ENCODE data around the gene NAMPT.
"Not testable (repeated sequence)": the region's sequence is repeated elsewhere in the genome, so short reads cannot be mapped to it uniquely, and the experiment has no call there.

The NAMPT gene

GRCh38 chr7:106298631-106299030 lies 13.8 kb upstream of the NAMPT start:
- not testable (repeated sequence) for DNase-seq (ENCODE audit: low spot score)

- not testable (repeated sequence) for DNase-seq (ENCODE audit: low spot score)
Observed at GRCh38 chr7:106298155-106298554, 13.4 kb upstream of the NAMPT start.

GRCh38 chr7:106294334-106294733 lies 9.6 kb upstream of the NAMPT start:
- no peak for DNase-seq (ENCODE audit: low spot score)

GRCh38 chr7:106291247-106291646 lies 6.5 kb upstream of the NAMPT start:
- DNase-seq (ENCODE audit: low spot score) = no peak

GRCh38 chr7:106290319-106290718 lies 5.5 kb upstream of the NAMPT start:
- DNase-seq (ENCODE audit: low spot score) = no peak

GRCh38 chr7:106289848-106290247 lies 5.1 kb upstream of the NAMPT start:
- DNase-seq (ENCODE audit: low spot score) = no peak

- no peak for DNase-seq (ENCODE audit: low spot score)
Observed at GRCh38 chr7:106288263-106288662, 3.5 kb upstream of the NAMPT start.

- DNase-seq (ENCODE audit: low spot score) = no peak
Observed at GRCh38 chr7:106287786-106288185, 3.0 kb upstream of the NAMPT start.

- DNase-seq (ENCODE audit: low spot score) = no peak
Observed at GRCh38 chr7:106285855-106286492, 1.2 kb upstream of the NAMPT start.

- peak; percentile 91 for DNase-seq (ENCODE audit: low spot score)
Observed at GRCh38 chr7:106285051-106285854, 470 bp upstream of the NAMPT start.

- DNase-seq (ENCODE audit: low spot score) = no peak
Observed at GRCh38 chr7:106283831-106284713, 711 bp downstream of the NAMPT start.

GRCh38 chr7:106283501-106283830 lies 1.3 kb downstream of the NAMPT start:
- no peak for DNase-seq (ENCODE audit: low spot score)

- no peak for DNase-seq (ENCODE audit: low spot score)
Observed at GRCh38 chr7:106282852-106283251, 1.9 kb downstream of the NAMPT start.

GRCh38 chr7:106282390-106282789 lies 2.4 kb downstream of the NAMPT start:
- DNase-seq (ENCODE audit: low spot score) = no peak

- DNase-seq (ENCODE audit: low spot score) = no peak
Observed at GRCh38 chr7:106281585-106282318, 3.0 kb downstream of the NAMPT start.

GRCh38 chr7:106281127-106281526 lies 3.7 kb downstream of the NAMPT start:
- no peak for DNase-seq (ENCODE audit: low spot score)

- no peak for DNase-seq (ENCODE audit: low spot score)
Observed at GRCh38 chr7:106279425-106280197, 5.2 kb downstream of the NAMPT start.

- DNase-seq (ENCODE audit: low spot score) = no peak
Observed at GRCh38 chr7:106278695-106279094, 6.1 kb downstream of the NAMPT start.

- DNase-seq (ENCODE audit: low spot score) = no peak
Observed at GRCh38 chr7:106277976-106278375, 6.8 kb downstream of the NAMPT start.

- no peak for DNase-seq (ENCODE audit: low spot score)
Observed at GRCh38 chr7:106276513-106276912, 8.3 kb downstream of the NAMPT start.

GRCh38 chr7:106273009-106273668 lies 11.6 kb downstream of the NAMPT start:
- DNase-seq (ENCODE audit: low spot score) = no peak

Data from COLO829 (cell line).